HEK293 (cell line): ENCODE measurements around the gene KCNQ1.

Experiments used
- CTCF ChIA-PET: fragments of 350-600 bp; formaldehyde crosslinking; extraction: SDS; loops from one replicate; lab custom pipeline; 2021; ENCODE audit warnings: antibody characterized with exemption; lab: Yijun Ruan, JAX
- POLR2A ChIA-PET: fragments of 300-600 bp; formaldehyde crosslinking; extraction: SDS; loops from one replicate; lab custom pipeline; 2020; ENCODE audit warnings: antibody characterized with exemption, inconsistent platforms; lab: Yijun Ruan, JAX
- H3K27ac ChIP-seq: fragments of 200-500 bp; sonication (Bioruptor generic); 2 replicates; pipeline ENCODE4 v1.5.1; 2014; ENCODE audit warnings: low read depth, low read length, control low read depth, inconsistent platforms; ENCODE audit errors: extremely low read depth
- H3K36me3 ChIP-seq, 2 experiments: fragments of 200-500 bp in 1 of 2; sonication (Bioruptor generic) in 1 of 2; 1 replicate in 1 of 2; 2 replicates in 1 of 2; pipeline ENCODE4 v1.5.1; 2014 to 2017; ENCODE audit warnings: inconsistent platforms in 2 of 2, low read length in 2 of 2; ENCODE audit not compliant: control insufficient read depth in 2 of 2, insufficient read depth in 1 of 2
- H3K4me1 ChIP-seq: fragments of 200-500 bp; sonication (Bioruptor generic); 2 replicates; pipeline ENCODE4 v1.5.1; 2014; ENCODE audit warnings: mild to moderate bottlenecking, low read length, inconsistent platforms; ENCODE audit not compliant: control insufficient read depth, insufficient read depth
- H3K4me3 ChIP-seq: 2 replicates; pipeline ENCODE4 v1.5.1; 2011; ENCODE audit warnings: low read depth, mild to moderate bottlenecking, control low read depth, low read length, moderate library complexity
- H3K9me3 ChIP-seq: fragments of 200-500 bp; sonication (Bioruptor generic); 2 replicates; pipeline ENCODE4 v1.5.1; 2014; ENCODE audit warnings: low read depth, low read length, inconsistent platforms; ENCODE audit not compliant: control insufficient read depth, insufficient read depth
- BCL11A ChIP-seq: fragments of 450-650 bp; formaldehyde crosslinking; IDR thresholded peaks from 2 replicates; pipeline ENCODE4 v1.5.1; 2016; ENCODE audit warnings: low read depth, missing biosample characterization, missing genetic modification characterization
- BCL11B ChIP-seq: fragments of 450-650 bp; formaldehyde crosslinking; IDR thresholded peaks from 2 replicates; pipeline ENCODE4 v1.5.1; 2016; ENCODE audit warnings: low read depth, missing biosample characterization, missing genetic modification characterization
- SCRT2 ChIP-seq: fragments of 450-650 bp; formaldehyde crosslinking; IDR thresholded peaks from 2 replicates; pipeline ENCODE4 v1.5.1; 2016; ENCODE audit warnings: missing biosample characterization, missing genetic modification characterization
- ZEB2 ChIP-seq: fragments of 450-650 bp; formaldehyde crosslinking; IDR thresholded peaks from 2 replicates; pipeline ENCODE4 v1.5.1; 2016; ENCODE audit warnings: missing biosample characterization, missing genetic modification characterization
- ZFP37 ChIP-seq: fragments of 450-650 bp; formaldehyde crosslinking; IDR thresholded peaks from 2 replicates; pipeline ENCODE4 v1.5.1; 2016; ENCODE audit warnings: missing biosample characterization, missing genetic modification characterization
- ZIC2 ChIP-seq: fragments of 450-650 bp; formaldehyde crosslinking; IDR thresholded peaks from 2 replicates; pipeline ENCODE4 v1.5.1; 2016; ENCODE audit warnings: missing biosample characterization, missing genetic modification characterization
- ZNF292 ChIP-seq: fragments of 450-650 bp; formaldehyde crosslinking; IDR thresholded peaks from 2 replicates; pipeline ENCODE4 v1.5.1; 2016; ENCODE audit warnings: low read depth, missing biosample characterization, missing genetic modification characterization, borderline replicate concordance
- ZNF37A ChIP-seq: fragments of 450-650 bp; IDR thresholded peaks from 2 replicates; pipeline ENCODE4 v1.5.1; 2018; ENCODE audit warnings: missing biosample characterization, missing genetic modification characterization
- ZNF548 ChIP-seq: fragments of 450-650 bp; formaldehyde crosslinking; IDR thresholded peaks from 2 replicates; pipeline ENCODE4 v1.5.1; 2016; ENCODE audit warnings: missing biosample characterization, missing genetic modification characterization
- ZNF549 ChIP-seq: fragments of 450-650 bp; IDR thresholded peaks from 2 replicates; pipeline ENCODE4 v1.5.1; 2018; ENCODE audit warnings: missing biosample characterization, missing genetic modification characterization, mild to moderate bottlenecking, inconsistent platforms, moderate library complexity
- ZNF571 ChIP-seq: fragments of 450-650 bp; formaldehyde crosslinking; IDR thresholded peaks from 2 replicates; pipeline ENCODE4 v1.5.0; 2017; ENCODE audit warnings: missing biosample characterization, missing genetic modification characterization
- ZNF626 ChIP-seq: fragments of 450-650 bp; sonication (Bioruptor Pico); formaldehyde crosslinking; IDR thresholded peaks from 2 replicates; pipeline ENCODE4 v1.5.1; 2018; ENCODE audit warnings: missing biosample characterization, missing genetic modification characterization, inconsistent platforms
- ZNF791 ChIP-seq: fragments of 450-650 bp; formaldehyde crosslinking; IDR thresholded peaks from 2 replicates; pipeline ENCODE4 v1.5.1; 2016; ENCODE audit warnings: missing biosample characterization, missing genetic modification characterization
- TF ChIP-seq, protein P1 (sequence below): fragments of 450-650 bp; formaldehyde crosslinking; IDR thresholded peaks from 2 replicates; pipeline ENCODE4 v1.5.1; 2016; ENCODE audit warnings: missing biosample characterization, missing genetic modification characterization
- TF ChIP-seq, protein P2 (sequence below): fragments of 450-650 bp; formaldehyde crosslinking; IDR thresholded peaks from 2 replicates; pipeline ENCODE4 v1.5.1; 2016; ENCODE audit warnings: missing biosample characterization, missing genetic modification characterization
- TF ChIP-seq, protein P3 (sequence below): fragments of 450-650 bp; formaldehyde crosslinking; IDR thresholded peaks from 2 replicates; pipeline ENCODE4 v1.5.1; 2016; ENCODE audit warnings: missing biosample characterization, missing genetic modification characterization
- TF ChIP-seq, protein P4 (sequence below): fragments of 450-650 bp; formaldehyde crosslinking; IDR thresholded peaks from 2 replicates; pipeline ENCODE4 v1.5.1; 2016; ENCODE audit warnings: missing biosample characterization, missing genetic modification characterization
- TF ChIP-seq, protein P5 (sequence below): fragments of 450-650 bp; formaldehyde crosslinking; IDR thresholded peaks from 2 replicates; pipeline ENCODE4 v1.5.1; 2016; ENCODE audit warnings: missing biosample characterization, missing genetic modification characterization, borderline replicate concordance

The KCNQ1 gene

DNA sequence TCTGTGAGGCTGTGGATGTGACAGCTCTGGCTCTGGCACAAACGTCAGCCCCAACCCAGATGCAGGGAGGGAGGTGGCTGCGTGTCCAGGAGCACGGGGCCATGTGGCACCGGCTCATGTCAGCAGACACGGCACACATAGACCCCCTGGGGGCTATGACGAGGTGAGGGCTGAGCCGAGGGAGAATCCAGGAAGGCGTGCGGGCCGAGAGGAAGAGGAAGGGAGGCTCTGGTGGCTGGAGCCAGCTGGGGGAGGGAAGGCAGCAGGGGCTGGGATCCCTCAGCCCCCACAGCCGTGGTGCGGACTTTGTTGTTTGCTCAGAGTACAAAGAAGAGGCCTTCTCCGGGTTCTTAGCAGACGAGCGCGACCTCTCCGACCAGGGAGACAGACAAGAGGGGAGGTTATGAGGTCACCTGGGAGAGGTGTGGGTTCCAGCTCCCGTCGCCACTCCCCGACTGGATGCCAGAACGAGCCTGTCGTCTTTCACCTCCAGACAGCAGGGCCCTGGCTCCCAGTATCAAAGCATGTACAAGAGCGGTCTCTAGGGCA, 394.7 kb downstream of the KCNQ1 start (continued):
- TF ChIP-seq SCRT2 (tag by site-specific recombination): no peak

DNA sequence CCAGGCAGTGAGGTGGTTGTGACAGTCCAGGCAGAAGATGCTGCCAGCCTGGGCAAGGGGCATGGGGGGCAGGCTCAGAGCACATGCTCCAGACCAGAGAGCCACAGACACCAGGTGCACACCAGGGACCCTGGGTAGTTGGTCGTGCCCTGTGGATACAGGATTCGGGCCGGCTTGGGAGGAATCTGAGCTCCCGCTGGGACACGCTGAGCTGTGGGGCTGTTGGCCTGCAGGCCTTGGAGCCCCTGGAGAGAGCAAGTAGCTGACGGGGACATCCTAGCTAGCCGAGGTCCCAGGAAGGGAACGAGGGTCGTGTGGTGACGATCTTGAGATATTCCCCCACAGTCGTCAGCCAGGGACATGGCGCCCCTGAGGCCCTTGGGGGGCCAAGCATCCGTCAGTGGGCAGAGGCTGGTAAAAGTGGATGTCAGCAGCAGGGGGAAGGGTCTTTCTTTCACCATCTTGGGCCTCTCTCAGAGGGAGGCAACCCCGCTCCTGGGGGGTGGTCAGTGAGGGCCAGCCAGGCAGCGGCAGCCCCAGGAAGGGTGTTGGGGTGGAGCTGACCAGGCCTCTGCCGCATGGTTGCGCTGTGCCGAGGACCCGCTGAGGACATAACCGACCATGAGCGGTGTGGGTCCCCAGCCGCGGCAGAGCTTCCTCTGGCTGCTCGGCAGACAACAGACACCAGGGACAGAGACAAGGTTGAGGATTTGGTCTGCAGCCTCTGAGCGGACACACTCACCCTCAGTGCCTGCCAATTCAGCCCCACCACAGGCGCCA, 396.8 kb downstream of the KCNQ1 start:
- TF ChIP-seq ZIC2: peak; percentile 72
- TF ChIP-seq, protein P1, sequence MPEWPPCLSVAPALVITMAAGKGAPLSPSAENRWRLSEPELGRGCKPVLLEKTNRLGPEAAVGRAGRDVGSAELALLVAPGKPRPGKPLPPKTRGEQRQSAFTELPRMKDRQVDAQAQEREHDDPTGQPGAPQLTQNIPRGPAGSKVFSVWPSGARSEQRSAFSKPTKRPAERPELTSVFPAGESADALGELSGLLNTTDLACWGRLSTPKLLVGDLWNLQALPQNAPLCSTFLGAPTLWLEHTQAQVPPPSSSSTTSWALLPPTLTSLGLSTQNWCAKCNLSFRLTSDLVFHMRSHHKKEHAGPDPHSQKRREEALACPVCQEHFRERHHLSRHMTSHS: no peak

DNA sequence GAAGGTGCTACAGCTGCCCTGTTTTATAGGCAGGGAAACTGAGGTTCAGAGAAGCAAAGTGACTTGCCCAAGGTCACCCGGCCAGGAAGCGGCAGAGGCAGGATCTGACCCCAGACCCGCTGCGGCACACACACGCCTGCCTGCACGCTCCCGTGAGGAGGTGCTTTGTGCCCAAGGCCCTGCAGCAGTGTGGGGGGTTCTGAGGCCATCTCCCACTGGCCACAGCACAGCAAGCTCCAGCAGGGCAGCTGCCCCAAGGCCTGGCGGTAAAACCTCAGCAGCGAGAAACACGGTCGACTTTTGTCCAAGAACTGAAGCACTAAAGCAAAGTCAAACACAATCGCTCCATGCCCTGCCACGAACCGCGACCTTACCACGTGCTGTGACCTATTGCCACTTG, 398.1 kb downstream of the KCNQ1 start:
- Histone ChIP-seq H3K9me3 (no peaks in the 10 kb centered on the region), H3K4me3 (no peak overlapping the region), H3K27ac (no peak overlapping the region), H3K4me1 (no peaks in the 10 kb centered on the region)
- POLR2A ChIA-PET: no interaction called here
- TF ChIP-seq ZNF292: no peak
- TF ChIP-seq ZEB2 (tag by site-specific recombination): no peak
- TF ChIP-seq, protein P2, sequence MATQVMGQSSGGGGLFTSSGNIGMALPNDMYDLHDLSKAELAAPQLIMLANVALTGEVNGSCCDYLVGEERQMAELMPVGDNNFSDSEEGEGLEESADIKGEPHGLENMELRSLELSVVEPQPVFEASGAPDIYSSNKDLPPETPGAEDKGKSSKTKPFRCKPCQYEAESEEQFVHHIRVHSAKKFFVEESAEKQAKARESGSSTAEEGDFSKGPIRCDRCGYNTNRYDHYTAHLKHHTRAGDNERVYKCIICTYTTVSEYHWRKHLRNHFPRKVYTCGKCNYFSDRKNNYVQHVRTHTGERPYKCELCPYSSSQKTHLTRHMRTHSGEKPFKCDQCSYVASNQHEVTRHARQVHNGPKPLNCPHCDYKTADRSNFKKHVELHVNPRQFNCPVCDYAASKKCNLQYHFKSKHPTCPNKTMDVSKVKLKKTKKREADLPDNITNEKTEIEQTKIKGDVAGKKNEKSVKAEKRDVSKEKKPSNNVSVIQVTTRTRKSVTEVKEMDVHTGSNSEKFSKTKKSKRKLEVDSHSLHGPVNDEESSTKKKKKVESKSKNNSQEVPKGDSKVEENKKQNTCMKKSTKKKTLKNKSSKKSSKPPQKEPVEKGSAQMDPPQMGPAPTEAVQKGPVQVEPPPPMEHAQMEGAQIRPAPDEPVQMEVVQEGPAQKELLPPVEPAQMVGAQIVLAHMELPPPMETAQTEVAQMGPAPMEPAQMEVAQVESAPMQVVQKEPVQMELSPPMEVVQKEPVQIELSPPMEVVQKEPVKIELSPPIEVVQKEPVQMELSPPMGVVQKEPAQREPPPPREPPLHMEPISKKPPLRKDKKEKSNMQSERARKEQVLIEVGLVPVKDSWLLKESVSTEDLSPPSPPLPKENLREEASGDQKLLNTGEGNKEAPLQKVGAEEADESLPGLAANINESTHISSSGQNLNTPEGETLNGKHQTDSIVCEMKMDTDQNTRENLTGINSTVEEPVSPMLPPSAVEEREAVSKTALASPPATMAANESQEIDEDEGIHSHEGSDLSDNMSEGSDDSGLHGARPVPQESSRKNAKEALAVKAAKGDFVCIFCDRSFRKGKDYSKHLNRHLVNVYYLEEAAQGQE (tag by site-specific recombination): no peak
- TF ChIP-seq ZFP37 (tag by site-specific recombination): no peak
- no peak for TF ChIP-seq BCL11B (tag by site-specific recombination)
- TF ChIP-seq, all 188 proteins: peak for 0
- H3K36me3 ChIP-seq: no peaks in the 10 kb centered on the region
- CTCF ChIA-PET: no interaction called here

More for the DNA sequence above, 396.8 kb downstream of the KCNQ1 start:
- H3K4me1 ChIP-seq: no peaks in the 10 kb centered on the region
- ChIA-PET CTCF (no interaction called here), POLR2A (no interaction called here)
- H3K27ac ChIP-seq: no peak overlapping the region
- H3K9me3 ChIP-seq: no peaks in the 10 kb centered on the region
- H3K4me3 ChIP-seq: no peak overlapping the region
- H3K36me3 ChIP-seq: no peaks in the 10 kb centered on the region

DNA sequence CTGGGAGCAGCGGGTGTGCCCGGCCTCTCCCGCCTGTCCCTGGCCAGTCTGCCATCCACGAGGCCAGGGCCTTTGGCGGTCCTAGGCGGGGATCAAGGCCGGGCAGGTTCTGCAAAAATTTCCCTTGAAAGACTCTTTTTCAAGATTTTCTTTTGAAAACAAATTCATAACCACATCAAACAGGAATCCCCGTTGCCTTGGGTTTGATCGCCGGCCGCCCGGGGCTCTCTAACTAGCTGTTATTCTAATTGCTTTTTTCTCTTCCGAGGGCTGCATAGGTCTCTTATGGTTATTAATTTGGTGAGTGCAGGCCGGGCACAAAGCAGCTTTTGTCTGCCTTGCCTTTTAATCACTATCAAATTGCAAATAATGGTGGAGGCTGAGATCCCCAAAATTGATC, 398.7 kb downstream of the KCNQ1 start:
- POLR2A ChIA-PET: no interaction called here
- no peak overlapping the region for H3K4me3 ChIP-seq
- H3K36me3 ChIP-seq: no peaks in the 10 kb centered on the region
- H3K4me1 ChIP-seq: no peaks in the 10 kb centered on the region
- no peaks in the 10 kb centered on the region for H3K9me3 ChIP-seq
- no peak overlapping the region for H3K27ac ChIP-seq
- CTCF ChIA-PET: no interaction called here
- TF ChIP-seq, protein P3, sequence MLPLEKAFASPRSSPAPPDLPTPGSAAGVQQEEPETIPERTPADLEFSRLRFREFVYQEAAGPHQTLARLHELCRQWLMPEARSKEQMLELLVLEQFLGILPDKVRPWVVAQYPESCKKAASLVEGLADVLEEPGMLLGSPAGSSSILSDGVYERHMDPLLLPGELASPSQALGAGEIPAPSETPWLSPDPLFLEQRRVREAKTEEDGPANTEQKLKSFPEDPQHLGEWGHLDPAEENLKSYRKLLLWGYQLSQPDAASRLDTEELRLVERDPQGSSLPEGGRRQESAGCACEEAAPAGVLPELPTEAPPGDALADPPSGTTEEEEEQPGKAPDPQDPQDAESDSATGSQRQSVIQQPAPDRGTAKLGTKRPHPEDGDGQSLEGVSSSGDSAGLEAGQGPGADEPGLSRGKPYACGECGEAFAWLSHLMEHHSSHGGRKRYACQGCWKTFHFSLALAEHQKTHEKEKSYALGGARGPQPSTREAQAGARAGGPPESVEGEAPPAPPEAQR: no peak
- TF ChIP-seq ZNF571 (tag by site-specific recombination) (no peak), ZNF549 (no peak), ZNF791 (tag by site-specific recombination) (no peak), BCL11A (tag by site-specific recombination) (no peak), ZNF626 (tag by site-specific recombination) (no peak), ZNF37A (tag by site-specific recombination) (no peak), ZNF548 (tag by site-specific recombination) (no peak)
- TF ChIP-seq, protein P4, sequence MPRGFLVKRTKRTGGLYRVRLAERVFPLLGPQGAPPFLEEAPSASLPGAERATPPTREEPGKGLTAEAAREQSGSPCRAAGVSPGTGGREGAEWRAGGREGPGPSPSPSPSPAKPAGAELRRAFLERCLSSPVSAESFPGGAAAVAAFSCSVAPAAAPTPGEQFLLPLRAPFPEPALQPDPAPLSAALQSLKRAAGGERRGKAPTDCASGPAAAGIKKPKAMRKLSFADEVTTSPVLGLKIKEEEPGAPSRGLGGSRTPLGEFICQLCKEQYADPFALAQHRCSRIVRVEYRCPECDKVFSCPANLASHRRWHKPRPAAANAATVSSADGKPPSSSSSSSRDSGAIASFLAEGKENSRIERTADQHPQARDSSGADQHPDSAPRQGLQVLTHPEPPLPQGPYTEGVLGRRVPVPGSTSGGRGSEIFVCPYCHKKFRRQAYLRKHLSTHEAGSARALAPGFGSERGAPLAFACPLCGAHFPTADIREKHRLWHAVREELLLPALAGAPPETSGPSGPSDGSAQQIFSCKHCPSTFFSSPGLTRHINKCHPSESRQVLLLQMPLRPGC (tag by site-specific recombination): no peak
- TF ChIP-seq, protein P5, sequence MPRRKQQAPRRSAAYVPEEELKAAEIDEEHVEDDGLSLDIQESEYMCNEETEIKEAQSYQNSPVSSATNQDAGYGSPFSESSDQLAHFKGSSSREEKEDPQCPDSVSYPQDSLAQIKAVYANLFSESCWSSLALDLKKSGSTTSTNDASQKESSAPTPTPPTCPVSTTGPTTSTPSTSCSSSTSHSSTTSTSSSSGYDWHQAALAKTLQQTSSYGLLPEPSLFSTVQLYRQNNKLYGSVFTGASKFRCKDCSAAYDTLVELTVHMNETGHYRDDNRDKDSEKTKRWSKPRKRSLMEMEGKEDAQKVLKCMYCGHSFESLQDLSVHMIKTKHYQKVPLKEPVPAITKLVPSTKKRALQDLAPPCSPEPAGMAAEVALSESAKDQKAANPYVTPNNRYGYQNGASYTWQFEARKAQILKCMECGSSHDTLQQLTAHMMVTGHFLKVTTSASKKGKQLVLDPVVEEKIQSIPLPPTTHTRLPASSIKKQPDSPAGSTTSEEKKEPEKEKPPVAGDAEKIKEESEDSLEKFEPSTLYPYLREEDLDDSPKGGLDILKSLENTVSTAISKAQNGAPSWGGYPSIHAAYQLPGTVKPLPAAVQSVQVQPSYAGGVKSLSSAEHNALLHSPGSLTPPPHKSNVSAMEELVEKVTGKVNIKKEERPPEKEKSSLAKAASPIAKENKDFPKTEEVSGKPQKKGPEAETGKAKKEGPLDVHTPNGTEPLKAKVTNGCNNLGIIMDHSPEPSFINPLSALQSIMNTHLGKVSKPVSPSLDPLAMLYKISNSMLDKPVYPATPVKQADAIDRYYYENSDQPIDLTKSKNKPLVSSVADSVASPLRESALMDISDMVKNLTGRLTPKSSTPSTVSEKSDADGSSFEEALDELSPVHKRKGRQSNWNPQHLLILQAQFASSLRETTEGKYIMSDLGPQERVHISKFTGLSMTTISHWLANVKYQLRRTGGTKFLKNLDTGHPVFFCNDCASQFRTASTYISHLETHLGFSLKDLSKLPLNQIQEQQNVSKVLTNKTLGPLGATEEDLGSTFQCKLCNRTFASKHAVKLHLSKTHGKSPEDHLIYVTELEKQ (tag by site-specific recombination): no peak
